Stomach smooth muscle (tissue), 2 donors: ENCODE measurements around the gene THAP3.
A peak's percentile ranks its signal among the peaks of the same experiment; 100 is the strongest.

Source experiments
- H3K27ac ChIP-seq: one replicate; pipeline ENCODE4 v1.7.0; 2013; ENCODE audit warnings: mild to moderate bottlenecking, low read length, inconsistent platforms
- H3K27me3 ChIP-seq, 2 donors: one replicate each; pipeline ENCODE4 v1.7.0; 2013; ENCODE audit warnings: low read length in 2 of 2; ENCODE audit not compliant: insufficient read depth in 2 of 2, control insufficient read depth in 1 of 2
- H3K36me3 ChIP-seq, 2 donors: one replicate each; pipeline ENCODE4 v1.7.0; 2013; ENCODE audit warnings: low read length in 2 of 2; ENCODE audit not compliant: control insufficient read depth in 2 of 2, insufficient read depth in 2 of 2
- H3K4me1 ChIP-seq: one replicate; pipeline ENCODE4 v1.7.0; 2013; ENCODE audit warnings: low read length; ENCODE audit not compliant: control insufficient read depth, insufficient read depth
- H3K4me3 ChIP-seq, 2 donors: one replicate each; pipeline ENCODE4 v1.7.0; 2013; ENCODE audit warnings: low read length in 2 of 2
- H3K9ac ChIP-seq, 2 donors: one replicate each; pipeline ENCODE4 v1.7.0; 2013; ENCODE audit warnings: low read length in 2 of 2, mild to moderate bottlenecking in 1 of 2
- H3K9me3 ChIP-seq, 2 donors: one replicate each; pipeline ENCODE4 v1.7.0; 2013; ENCODE audit warnings: low read length in 2 of 2; ENCODE audit not compliant: control insufficient read depth in 2 of 2
- donor health status: healthy.
- donor health status: Pancreatic carcinoma.

Gene THAP3

GRCh38 chr1:6600410-6601048 is 24.1 kb upstream of the THAP3 start:
- no peaks in the 10 kb centered on the region for H3K27me3 ChIP-seq
- H3K4me3 ChIP-seq = peak overlapping the region; percentile 95 to 99
- H3K9ac ChIP-seq = peak overlapping the region; percentile 89 to 93
- H3K9me3 ChIP-seq = no peaks in the 10 kb centered on the region
- H3K36me3 ChIP-seq = peaks cover 21 to 28% of the 10 kb centered on the region in 2 donors
- peak overlapping the region; percentile 90 for H3K27ac ChIP-seq
- H3K4me1 ChIP-seq = peaks cover 75% of the 10 kb centered on the region

GRCh38 chr1:6601049-6601922 is 23.4 kb upstream of the THAP3 start:
- H3K9ac ChIP-seq = peak overlapping the region; percentile 89 to 93
- peak overlapping the region; percentile 95 to 99 for H3K4me3 ChIP-seq
- H3K4me1 ChIP-seq = peaks cover 71% of the 10 kb centered on the region
- H3K36me3 ChIP-seq = peaks cover 18 to 20% of the 10 kb centered on the region in 2 donors
- no peaks in the 10 kb centered on the region for H3K27me3 ChIP-seq
- H3K27ac ChIP-seq = peak overlapping the region; percentile 90
- no peaks in the 10 kb centered on the region for H3K9me3 ChIP-seq

GRCh38 chr1:6601923-6602668 is 22.6 kb upstream of the THAP3 start:
- Histone ChIP-seq H3K9me3 (no peaks in the 10 kb centered on the region), H3K27ac (peak overlapping the region; percentile 90), H3K4me3 (peak overlapping the region; percentile 95 to 99), H3K27me3 (no peaks in the 10 kb centered on the region), H3K9ac (peak overlapping the region; percentile 89 to 93), H3K4me1 (peaks cover 62% of the 10 kb centered on the region), H3K36me3 (peaks cover 13 to 14% of the 10 kb centered on the region in 2 donors)

GRCh38 chr1:6602669-6603237 is 21.9 kb upstream of the THAP3 start, which contains the start of gene KLHL21:
Gene KLHL21, minus strand, starts transcription at chr1:6602869. Its CDS starts 52 bp downstream, at chr1:6602817.
- Histone ChIP-seq H3K4me3 (peak within 1 kb of the TSS; percentile 95 to 99), H3K4me1 (peaks cover 56% of the 10 kb centered on the region)

GRCh38 chr1:6603238-6603914 is 21.3 kb upstream of the THAP3 start:
- Histone ChIP-seq H3K4me3 (peak overlapping the region; percentile 37 to 99), H3K27ac (peak overlapping the region; percentile 100), H3K4me1 (peaks cover 52% of the 10 kb centered on the region), H3K36me3 (peaks cover 4 to 5% of the 10 kb centered on the region in 2 donors), H3K9ac (peak overlapping the region; percentile 90 to 97), H3K9me3 (no peaks in the 10 kb centered on the region), H3K27me3 (no peaks in the 10 kb centered on the region)

More at GRCh38 chr1:6602669-6603237, 21.9 kb upstream of the THAP3 start, which contains the start of gene KLHL21:
- Histone ChIP-seq H3K36me3 (peaks cover 7 to 8% of the 10 kb centered on the region in 2 donors), H3K9ac (peak within 1 kb of the TSS; percentile 93 to 97), H3K27ac (peak within 1 kb of the TSS; percentile 100), H3K9me3 (no peaks in the 10 kb centered on the region), H3K27me3 (no peaks in the 10 kb centered on the region)

GRCh38 chr1:6603915-6604558 is 20.6 kb upstream of the THAP3 start:
- Histone ChIP-seq H3K4me3 (peak overlapping the region; percentile 37 to 99), H3K27me3 (no peaks in the 10 kb centered on the region), H3K36me3 (peaks cover under 1 to 2% of the 10 kb centered on the region in 2 donors), H3K9ac (peak overlapping the region; percentile 90 to 97), H3K9me3 (no peaks in the 10 kb centered on the region), H3K27ac (peak overlapping the region; percentile 100), H3K4me1 (peaks cover 48% of the 10 kb centered on the region)

- Histone ChIP-seq H3K4me1 (peaks cover 19% of the 10 kb centered on the region), H3K4me3 (peak overlapping the region; percentile 98), H3K9me3 (no peaks in the 10 kb centered on the region), H3K27ac (peak overlapping the region; percentile 97), H3K27me3 (no peaks in the 10 kb centered on the region), H3K36me3 (peaks cover 1 to 8% of the 10 kb centered on the region in 2 donors), H3K9ac (peak overlapping the region; percentile 94 to 99)
Measured at GRCh38 chr1:6612641-6613360, 11.9 kb upstream of the THAP3 start.

GRCh38 chr1:6613361-6614018 is 11.2 kb upstream of the THAP3 start, which contains the start of gene PHF13:
Gene PHF13, plus strand, starts transcription at chr1:6613731. Its CDS starts 336 bp downstream, at chr1:6614067.
- Histone ChIP-seq H3K9me3 (no peaks in the 10 kb centered on the region), H3K27me3 (no peaks in the 10 kb centered on the region), H3K36me3 (peaks cover 3 to 8% of the 10 kb centered on the region in 2 donors), H3K9ac (peak within 1 kb of the TSS; percentile 94 to 99), H3K4me1 (peaks cover 19% of the 10 kb centered on the region), H3K4me3 (peak within 1 kb of the TSS; percentile 98), H3K27ac (peak within 1 kb of the TSS; percentile 97)
